ENCODE data around the gene PPP2R5C. TPM values are rescaled to one million over a fixed set of nuclear protein-coding genes. Genes with fewer than 3 reads are reported as not detected.

Gene PPP2R5C
- polyA plus RNA-seq, 1 donor from 2014 or later: 111 TPM

DNA sequence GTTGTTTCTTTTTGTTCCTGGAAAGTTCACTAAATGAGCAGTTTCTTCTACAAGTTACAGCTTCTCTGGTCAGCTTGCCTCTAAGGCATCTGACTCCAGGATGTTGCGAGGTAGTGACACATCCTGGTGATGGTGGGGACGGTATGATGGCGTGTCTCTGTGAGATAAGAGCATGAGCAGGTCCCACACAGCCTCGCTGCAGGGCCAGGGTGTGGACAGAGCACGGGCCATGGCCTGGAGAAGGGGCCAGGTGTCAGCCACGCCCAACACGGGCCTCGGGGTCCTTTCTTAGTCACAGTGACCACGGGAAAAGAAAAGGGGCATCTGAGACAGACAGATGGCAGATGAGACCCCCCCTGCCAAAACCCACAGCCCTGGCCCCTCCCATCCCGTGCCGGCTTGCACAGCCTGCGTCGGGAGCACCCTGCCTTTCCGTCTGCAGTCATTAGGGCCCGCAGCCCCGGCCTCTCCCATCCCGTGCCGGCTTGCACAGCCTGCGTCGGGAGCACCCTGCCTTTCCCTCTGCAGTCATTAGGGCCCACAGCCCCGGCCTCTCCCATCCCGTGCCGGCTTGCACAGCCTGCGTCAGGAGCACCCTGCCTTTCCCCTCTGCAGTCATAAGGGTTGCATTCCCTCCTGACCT, 123.5 kb downstream of the PPP2R5C start:
- TF ChIP-seq POLR2AphosphoS5 (IDR thresholded peaks at IDR 0.05) (no peak), RAD21 (conservative IDR thresholded peaks at IDR 0.05) (no peak), MXI1 (conservative IDR thresholded peaks at IDR 0.05; ENCODE audit: poor library complexity, severe bottlenecking) (no peak), TAF1 (IDR thresholded peaks at IDR 0.05; ENCODE audit: low read depth) (no peak), EZH2 (IDR thresholded peaks at IDR 0.05; ENCODE audit: borderline replicate concordance, insufficient read depth, low read length, poor library complexity, severe bottlenecking) (no peak), SMC3 (conservative IDR thresholded peaks at IDR 0.05; ENCODE audit: poor library complexity) (no peak), EP300 (conservative IDR thresholded peaks at IDR 0.05; ENCODE audit: poor library complexity, severe bottlenecking) (no peak)
- TF ChIP-seq, protein P1, sequence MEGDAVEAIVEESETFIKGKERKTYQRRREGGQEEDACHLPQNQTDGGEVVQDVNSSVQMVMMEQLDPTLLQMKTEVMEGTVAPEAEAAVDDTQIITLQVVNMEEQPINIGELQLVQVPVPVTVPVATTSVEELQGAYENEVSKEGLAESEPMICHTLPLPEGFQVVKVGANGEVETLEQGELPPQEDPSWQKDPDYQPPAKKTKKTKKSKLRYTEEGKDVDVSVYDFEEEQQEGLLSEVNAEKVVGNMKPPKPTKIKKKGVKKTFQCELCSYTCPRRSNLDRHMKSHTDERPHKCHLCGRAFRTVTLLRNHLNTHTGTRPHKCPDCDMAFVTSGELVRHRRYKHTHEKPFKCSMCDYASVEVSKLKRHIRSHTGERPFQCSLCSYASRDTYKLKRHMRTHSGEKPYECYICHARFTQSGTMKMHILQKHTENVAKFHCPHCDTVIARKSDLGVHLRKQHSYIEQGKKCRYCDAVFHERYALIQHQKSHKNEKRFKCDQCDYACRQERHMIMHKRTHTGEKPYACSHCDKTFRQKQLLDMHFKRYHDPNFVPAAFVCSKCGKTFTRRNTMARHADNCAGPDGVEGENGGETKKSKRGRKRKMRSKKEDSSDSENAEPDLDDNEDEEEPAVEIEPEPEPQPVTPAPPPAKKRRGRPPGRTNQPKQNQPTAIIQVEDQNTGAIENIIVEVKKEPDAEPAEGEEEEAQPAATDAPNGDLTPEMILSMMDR (IDR thresholded peaks at IDR 0.05; ENCODE audit: poor library complexity, severe bottlenecking): no peak
- TF ChIP-seq, protein P2, sequence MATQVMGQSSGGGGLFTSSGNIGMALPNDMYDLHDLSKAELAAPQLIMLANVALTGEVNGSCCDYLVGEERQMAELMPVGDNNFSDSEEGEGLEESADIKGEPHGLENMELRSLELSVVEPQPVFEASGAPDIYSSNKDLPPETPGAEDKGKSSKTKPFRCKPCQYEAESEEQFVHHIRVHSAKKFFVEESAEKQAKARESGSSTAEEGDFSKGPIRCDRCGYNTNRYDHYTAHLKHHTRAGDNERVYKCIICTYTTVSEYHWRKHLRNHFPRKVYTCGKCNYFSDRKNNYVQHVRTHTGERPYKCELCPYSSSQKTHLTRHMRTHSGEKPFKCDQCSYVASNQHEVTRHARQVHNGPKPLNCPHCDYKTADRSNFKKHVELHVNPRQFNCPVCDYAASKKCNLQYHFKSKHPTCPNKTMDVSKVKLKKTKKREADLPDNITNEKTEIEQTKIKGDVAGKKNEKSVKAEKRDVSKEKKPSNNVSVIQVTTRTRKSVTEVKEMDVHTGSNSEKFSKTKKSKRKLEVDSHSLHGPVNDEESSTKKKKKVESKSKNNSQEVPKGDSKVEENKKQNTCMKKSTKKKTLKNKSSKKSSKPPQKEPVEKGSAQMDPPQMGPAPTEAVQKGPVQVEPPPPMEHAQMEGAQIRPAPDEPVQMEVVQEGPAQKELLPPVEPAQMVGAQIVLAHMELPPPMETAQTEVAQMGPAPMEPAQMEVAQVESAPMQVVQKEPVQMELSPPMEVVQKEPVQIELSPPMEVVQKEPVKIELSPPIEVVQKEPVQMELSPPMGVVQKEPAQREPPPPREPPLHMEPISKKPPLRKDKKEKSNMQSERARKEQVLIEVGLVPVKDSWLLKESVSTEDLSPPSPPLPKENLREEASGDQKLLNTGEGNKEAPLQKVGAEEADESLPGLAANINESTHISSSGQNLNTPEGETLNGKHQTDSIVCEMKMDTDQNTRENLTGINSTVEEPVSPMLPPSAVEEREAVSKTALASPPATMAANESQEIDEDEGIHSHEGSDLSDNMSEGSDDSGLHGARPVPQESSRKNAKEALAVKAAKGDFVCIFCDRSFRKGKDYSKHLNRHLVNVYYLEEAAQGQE (IDR thresholded peaks at IDR 0.05; ENCODE audit: borderline replicate concordance): no peak
- no peak overlapping the region for H3K27ac ChIP-seq (ENCODE audit: low read length)
- no peaks in the 10 kb centered on the region for H3K9me3 ChIP-seq (ENCODE audit: low read length)
- peaks cover 7% of the 10 kb centered on the region for H3K79me2 ChIP-seq (replicated peaks; ENCODE audit: insufficient read depth, low read length)
- no peaks in the 10 kb centered on the region for H4K20me1 ChIP-seq (ENCODE audit: insufficient read depth)
- no peak overlapping the region for H2AFZ ChIP-seq (ENCODE audit: low read depth, low read length)
- no peak overlapping the region for H3K4me2 ChIP-seq (ENCODE audit: low read length)
- no peaks in the 10 kb centered on the region for H3K9me2 ChIP-seq (ENCODE audit: insufficient read depth, low read length)
- no peaks in the 10 kb centered on the region for H3F3A ChIP-seq (ENCODE audit: insufficient read depth, low read length, poor library complexity, severe bottlenecking)
- H3K4me3 ChIP-seq (ENCODE audit: low read length): no peak overlapping the region
- H3K36me3 ChIP-seq (ENCODE audit: insufficient read depth, low read length): peaks cover 11% of the 10 kb centered on the region
- H3K9ac ChIP-seq (ENCODE audit: low read length): no peak overlapping the region
- H3K27me3 ChIP-seq (ENCODE audit: insufficient read depth, low read depth, low read length): no peaks in the 10 kb centered on the region

DNA sequence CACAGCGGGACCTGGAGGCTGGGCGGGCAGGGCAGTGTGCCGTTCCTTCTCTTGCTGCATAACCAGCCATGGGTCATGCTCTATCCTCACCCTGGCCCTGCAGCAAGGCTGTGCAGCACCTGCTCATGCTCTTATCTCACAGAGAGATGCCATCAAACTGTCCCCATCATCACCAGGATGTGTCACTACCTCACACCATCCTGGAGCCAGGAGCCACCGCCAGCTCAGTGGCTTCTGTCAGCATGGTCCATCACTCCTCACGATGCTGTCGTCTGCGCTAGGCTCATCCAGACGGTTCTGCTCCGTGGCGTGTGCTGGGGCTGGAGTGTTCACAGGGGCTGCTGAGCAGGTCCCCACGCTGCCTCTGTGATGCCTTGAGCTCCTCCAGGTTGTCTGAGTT, 125.7 kb downstream of the PPP2R5C start:
- no peak overlapping the region for H2AFZ ChIP-seq (ENCODE audit: low read depth, low read length)
- peaks cover 11% of the 10 kb centered on the region for H3K36me3 ChIP-seq (ENCODE audit: insufficient read depth, low read length)
- no peaks in the 10 kb centered on the region for H3K9me2 ChIP-seq (ENCODE audit: insufficient read depth, low read length)
- no peak overlapping the region for H3K9ac ChIP-seq (ENCODE audit: low read length)
- no peak overlapping the region for H3K4me2 ChIP-seq (ENCODE audit: low read length)
- H3K79me2 ChIP-seq (replicated peaks; ENCODE audit: insufficient read depth, low read length): no peaks in the 10 kb centered on the region
- no peaks in the 10 kb centered on the region for H3K27me3 ChIP-seq (ENCODE audit: insufficient read depth, low read depth, low read length)
- no peak overlapping the region for H3K27ac ChIP-seq (ENCODE audit: low read length)
- no peaks in the 10 kb centered on the region for H3K9me3 ChIP-seq (ENCODE audit: low read length)
- no peak overlapping the region for H3K4me3 ChIP-seq (ENCODE audit: low read length)
- no peaks in the 10 kb centered on the region for H3F3A ChIP-seq (ENCODE audit: insufficient read depth, low read length, poor library complexity, severe bottlenecking)
- no peaks in the 10 kb centered on the region for H4K20me1 ChIP-seq (ENCODE audit: insufficient read depth)
- TF ChIP-seq EP300 (conservative IDR thresholded peaks at IDR 0.05; ENCODE audit: poor library complexity, severe bottlenecking) (no peak), RAD21 (conservative IDR thresholded peaks at IDR 0.05) (no peak), MXI1 (conservative IDR thresholded peaks at IDR 0.05; ENCODE audit: poor library complexity, severe bottlenecking) (no peak), EZH2 (IDR thresholded peaks at IDR 0.05; ENCODE audit: borderline replicate concordance, insufficient read depth, low read length, poor library complexity, severe bottlenecking) (no peak), SMC3 (conservative IDR thresholded peaks at IDR 0.05; ENCODE audit: poor library complexity) (no peak), TAF1 (IDR thresholded peaks at IDR 0.05; ENCODE audit: low read depth) (no peak), POLR2AphosphoS5 (IDR thresholded peaks at IDR 0.05) (no peak)
- TF ChIP-seq, protein P1 (IDR thresholded peaks at IDR 0.05; ENCODE audit: poor library complexity, severe bottlenecking): no peak
- TF ChIP-seq, protein P2 (IDR thresholded peaks at IDR 0.05; ENCODE audit: borderline replicate concordance): no peak
